Gastrocnemius medialis (tissue), 4 donors: ENCODE measurements around the gene BCAP29. TPM values are rescaled to one million over a fixed set of nuclear protein-coding genes. Genes with fewer than 3 reads are reported as not detected.

Experiments
- ATAC-seq, 2 donors: fragments of 150-250 bp; one replicate each; pipeline ENCODE4 v1.9.1; 2016
- DNase-seq, 2 donors: peaks; one replicate each; pipeline ENCODE4 v3.0.0-alpha.2; 2019
- H3K27ac ChIP-seq, 4 donors: fragments of 200-600 bp; sonication (generic); 1 replicate in 1 of 4; 2 replicates in 3 of 4; pipeline ENCODE4 v1.5.1; 2016 to 2018; ENCODE audit warnings: mild to moderate bottlenecking in 2 of 4, moderate library complexity in 1 of 4
- H3K27me3 ChIP-seq, 3 donors: fragments of 200-600 bp; sonication (generic) in 2 of 3; 1 replicate in 1 of 3; 2 replicates in 2 of 3; pipeline versions ENCODE4 v1.5.1 to v1.6.0; 2016 to 2019; ENCODE audit warnings: mild to moderate bottlenecking in 1 of 3, moderate library complexity in 1 of 3
- H3K36me3 ChIP-seq, 2 donors: fragments of 200-600 bp; sonication (generic) in 1 of 2; one replicate each; pipeline ENCODE4 v1.5.1; 2017 to 2018
- H3K4me1 ChIP-seq, 2 donors: fragments of 200-600 bp; sonication (generic) in 1 of 2; one replicate each; pipeline ENCODE4 v1.5.1; 2016 to 2017; ENCODE audit warnings: mild to moderate bottlenecking in 2 of 2
- H3K4me3 ChIP-seq, 4 donors: fragments of 200-600 bp; sonication (generic) in 3 of 4; 1 replicate in 1 of 4; 2 replicates in 3 of 4; pipeline ENCODE4 v1.5.1; 2016 to 2019; ENCODE audit warnings: mild to moderate bottlenecking in 2 of 4
- H3K9me3 ChIP-seq, 3 donors: fragments of 200-600 bp; sonication (generic) in 2 of 3; 1 replicate in 1 of 3; 2 replicates in 2 of 3; pipeline ENCODE4 v1.5.1; 2016 to 2019
- CTCF ChIP-seq, 5 experiments: fragments of 450-650 bp in 3 of 5; fragments of 200-600 bp in 2 of 5; sonication (generic) in 2 of 5; IDR thresholded peaks in 4 of 5; conservative IDR thresholded peaks in 1 of 5; 1 replicate in 4 of 5; 2 replicates in 1 of 5; pipeline ENCODE4 v1.5.1; 2016 to 2019; ENCODE audit warnings: antibody characterized with exemption in 5 of 5, mild to moderate bottlenecking in 3 of 5, moderate library complexity in 3 of 5
- POLR2A ChIP-seq, 2 donors: fragments of 450-650 bp; IDR thresholded peaks; one replicate each; pipeline ENCODE4 v1.6.1; 2017; ENCODE audit warnings: antibody characterized with exemption in 2 of 2, mild to moderate bottlenecking in 2 of 2, moderate library complexity in 2 of 2
- in situ Hi-C, 4 donors: fragments of 200-750 bp; cut with MboI; loops; one replicate each; pipeline versions ENCODE4 v1.15.0 to v1.8.0; 2017; ENCODE audit warnings: low sequenced_read_pairs in 4 of 4
- intact Hi-C: fragments of 100-400 bp; cut with DNase I; formaldehyde crosslinking; loops from one replicate; pipeline ENCODE4 v1.15.1; 2023; ENCODE audit warnings: low total_unique reads
- total RNA-seq, 4 donors: library from RNA; depleted of rRNA; stranded (reverse); fragments of >200 nt; gene quantifications; one replicate each; pipeline versions ENCODE4 v1.1.0 to v1.2.3, GENCODE V29; 2016

Gene BCAP29
- total RNA-seq, 4 donors from 2014 or later = 125 to 152 (median 129) TPM

GRCh38 chr7:107609811-107610261 is 29.8 kb downstream of the BCAP29 start:
- no peak for DNase-seq
- Histone ChIP-seq H3K36me3 (peaks cover 0 to 21% of the 10 kb centered on the region in 2 donors), H3K4me3 (peak overlapping the region in 3 of 4 donors; percentile 3 to 9 (median 8)), H3K27me3 (no peaks in the 10 kb centered on the region), H3K9me3 (no peaks in the 10 kb centered on the region), H3K4me1 (peaks cover 15 to 27% of the 10 kb centered on the region in 2 donors), H3K27ac (peak overlapping the region; percentile 59 to 64 (median 60))
- intact Hi-C loops (loop anchor here (5.0 kb wide), 1 partner anchor 48 kb away; the partner anchor contains the start of genes COG5 and DUS4L), in situ Hi-C loops (no loop called here)
- peak; percentile 82 to 92 for ATAC-seq
- TF ChIP-seq CTCF (IDR thresholded peaks at IDR 0.05 in 4 of 5, conservative IDR thresholded peaks at IDR 0.05 in 1 of 5) (no peak), POLR2A (IDR thresholded peaks at IDR 0.05) (no peak)

DNA sequence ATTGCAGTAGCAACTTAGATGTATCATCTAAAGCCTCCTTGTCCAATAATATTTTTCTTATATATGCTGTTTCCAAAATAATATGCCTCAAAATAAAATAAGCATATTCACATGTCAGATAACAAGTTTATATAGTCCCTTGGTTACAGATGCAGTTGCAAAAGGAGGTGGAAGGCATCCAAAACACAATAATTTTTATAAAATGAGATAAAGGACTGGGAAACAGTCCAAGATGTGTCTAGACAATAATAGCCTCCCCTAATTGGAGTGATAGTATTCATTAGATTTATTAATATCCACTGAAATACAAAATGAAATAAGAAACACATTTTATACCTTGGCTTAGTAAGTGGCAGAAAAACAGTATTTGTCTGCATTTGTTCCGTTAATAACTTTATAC is 30.3 kb downstream of the BCAP29 start:
- peak overlapping the region in 1 of 4 donors; percentile 8 for H3K4me3 ChIP-seq
- no peaks in the 10 kb centered on the region for H3K27me3 ChIP-seq
- peaks cover 0 to 22% of the 10 kb centered on the region in 2 donors for H3K36me3 ChIP-seq
- no peak for ATAC-seq
- in situ Hi-C loops (no loop called here), intact Hi-C loops (loop anchor here (5.0 kb wide), 1 partner anchor 48 kb away; the partner anchor contains the start of genes COG5 and DUS4L)
- H3K4me1 ChIP-seq = peaks cover 15 to 27% of the 10 kb centered on the region in 2 donors
- H3K27ac ChIP-seq = peak overlapping the region; percentile 59 to 64 (median 60)
- no peaks in the 10 kb centered on the region for H3K9me3 ChIP-seq
- TF ChIP-seq CTCF (IDR thresholded peaks at IDR 0.05 in 4 of 5, conservative IDR thresholded peaks at IDR 0.05 in 1 of 5) (no peak), POLR2A (IDR thresholded peaks at IDR 0.05) (no peak)
- DNase-seq = no peak

DNA sequence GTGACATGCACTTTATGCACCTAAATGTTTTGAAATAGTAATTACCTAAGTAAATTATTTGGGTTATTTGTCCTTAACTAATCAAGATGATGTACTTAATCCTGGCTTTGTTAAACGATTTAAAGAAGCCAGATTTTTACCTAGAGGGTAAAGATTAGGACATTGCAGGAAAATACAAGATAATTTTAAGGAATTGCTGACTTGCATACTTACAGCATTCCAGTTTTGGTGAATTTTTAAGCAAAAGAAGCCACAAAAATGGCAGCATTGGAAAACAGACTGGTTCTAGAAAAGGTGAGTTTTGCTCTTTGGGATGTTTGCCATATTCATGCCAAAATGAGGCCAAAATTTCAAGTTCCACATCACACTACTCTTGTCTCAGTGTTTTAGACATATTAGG is 33.4 kb downstream of the BCAP29 start:
- DNase-seq = no peak
- in situ Hi-C loops = no loop called here
- peaks cover 0 to 37% of the 10 kb centered on the region in 2 donors for H3K36me3 ChIP-seq
- intact Hi-C loops = loop anchor here (5.0 kb wide), 1 partner anchor 51 kb away; the partner anchor contains the start of genes COG5 and DUS4L
- TF ChIP-seq POLR2A (IDR thresholded peaks at IDR 0.05) (no peak), CTCF (IDR thresholded peaks at IDR 0.05 in 4 of 5, conservative IDR thresholded peaks at IDR 0.05 in 1 of 5) (no peak)
- no peak overlapping the region for H3K27ac ChIP-seq
- H3K27me3 ChIP-seq = no peaks in the 10 kb centered on the region
- ATAC-seq = no peak
- H3K9me3 ChIP-seq = no peaks in the 10 kb centered on the region
- no peak overlapping the region for H3K4me3 ChIP-seq
- peaks cover 15 to 27% of the 10 kb centered on the region in 2 donors for H3K4me1 ChIP-seq

DNA sequence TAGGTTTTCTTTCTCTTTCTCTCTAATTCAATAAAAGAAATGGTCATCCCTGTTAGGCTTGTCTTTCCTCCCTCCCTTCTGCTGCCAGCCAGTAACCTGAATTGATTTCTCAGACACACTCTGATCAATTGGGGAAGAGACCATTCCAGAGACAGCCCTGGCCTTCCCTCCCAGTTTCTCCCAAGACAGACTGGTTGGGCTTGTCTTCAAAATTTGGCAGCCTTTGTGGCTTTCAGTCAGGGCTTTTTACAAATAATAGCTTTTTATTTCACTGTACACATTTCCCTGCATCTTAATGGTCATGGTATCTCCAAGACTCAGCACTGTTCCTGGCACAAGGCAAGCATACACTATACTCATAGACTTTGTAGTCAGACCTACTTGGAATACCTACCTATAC is 33.9 kb downstream of the BCAP29 start:
- Histone ChIP-seq H3K27me3 (no peaks in the 10 kb centered on the region), H3K4me1 (peaks cover 15 to 27% of the 10 kb centered on the region in 2 donors), H3K9me3 (no peaks in the 10 kb centered on the region), H3K36me3 (peaks cover 0 to 37% of the 10 kb centered on the region in 2 donors), H3K4me3 (no peak overlapping the region), H3K27ac (peak overlapping the region in 1 of 4 donors; percentile 17)
- ATAC-seq (no peak), DNase-seq (no peak)
- no peak for TF ChIP-seq POLR2A (IDR thresholded peaks at IDR 0.05)
- in situ Hi-C loops (no loop called here), intact Hi-C loops (loop anchor here (5.0 kb wide), 1 partner anchor 52 kb away; the partner anchor contains the start of genes COG5 and DUS4L)

DNA sequence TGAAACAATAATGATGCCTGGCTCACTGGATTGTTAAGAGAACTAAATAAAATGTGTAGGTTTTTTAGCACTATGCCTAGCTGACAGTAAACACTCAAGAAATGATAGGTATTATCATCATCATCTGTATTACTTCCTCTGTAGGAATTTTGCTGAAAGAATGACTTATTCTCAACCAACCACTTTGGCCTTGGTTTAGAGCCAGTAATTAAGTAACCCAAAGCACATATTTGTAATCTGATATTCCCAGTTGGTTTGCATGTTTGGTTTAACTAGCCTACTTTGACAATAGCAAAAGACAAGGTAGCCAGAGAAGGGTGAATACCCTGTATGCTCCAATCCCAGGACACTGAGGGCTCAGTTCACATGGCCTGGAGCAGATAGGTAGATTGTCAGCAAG is 34.4 kb downstream of the BCAP29 start:
- peaks cover 0 to 37% of the 10 kb centered on the region in 2 donors for H3K36me3 ChIP-seq
- no peak for TF ChIP-seq POLR2A (IDR thresholded peaks at IDR 0.05)
- TF ChIP-seq CTCF (IDR thresholded peaks at IDR 0.05 in 4 of 5, conservative IDR thresholded peaks at IDR 0.05 in 1 of 5) = no peak
- in situ Hi-C loops (no loop called here), intact Hi-C loops (loop anchor here (5.0 kb wide), 1 partner anchor 52 kb away; the partner anchor contains the start of genes COG5 and DUS4L)
- H3K27me3 ChIP-seq = no peaks in the 10 kb centered on the region
- DNase-seq = no peak
- H3K4me3 ChIP-seq = no peak overlapping the region
- H3K27ac ChIP-seq = no peak overlapping the region
- H3K9me3 ChIP-seq = no peaks in the 10 kb centered on the region
- peak in 1 of 2 donors; percentile 40 for ATAC-seq
- peaks cover 15 to 27% of the 10 kb centered on the region in 2 donors for H3K4me1 ChIP-seq
